LNCAP (cell line): ENCODE measurements around the gene ASB1.

Experiments
- CTCF ChIP-seq: fragments of 450-650 bp; IDR thresholded peaks from 2 replicates; pipeline ENCODE4 v1.5.1; 2017; ENCODE audit warnings: mild to moderate bottlenecking

Gene ASB1

GRCh38 chr2:238483656-238484055, 56.9 kb downstream of the ASB1 start:
- TF ChIP-seq CTCF: no peak

GRCh38 chr2:238484522-238485452, 58.1 kb downstream of the ASB1 start:
- TF ChIP-seq CTCF: no peak

- TF ChIP-seq CTCF: no peak
Measured at GRCh38 chr2:238486123-238486848, 59.6 kb downstream of the ASB1 start.

GRCh38 chr2:238487134-238487533, 60.4 kb downstream of the ASB1 start:
- TF ChIP-seq CTCF: no peak

- no peak for TF ChIP-seq CTCF
Measured at GRCh38 chr2:238487652-238488346, 61.1 kb downstream of the ASB1 start.

GRCh38 chr2:238488347-238488826, 61.7 kb downstream of the ASB1 start:
- TF ChIP-seq CTCF: no peak

GRCh38 chr2:238489431-238489830, 62.7 kb downstream of the ASB1 start:
- TF ChIP-seq CTCF: no peak
